HG03060 (cell line): Measurements from ENCODE around the gene TIGIT.
"Not testable (repeated sequence)": the region's sequence is repeated elsewhere in the genome, so short reads cannot be mapped to it uniquely, and the experiment has no call there.

Experiments
- ATAC-seq: cut with Tn5 transposase; IDR thresholded peaks from one replicate; pipeline ENCODE4 v1.9.1; 2021; ENCODE audit warnings: low read depth, moderate number of reproducible peaks; ENCODE audit not compliant: unreplicated experiment

The TIGIT gene

GRCh38 chr3:114293838-114294535 is at the start of gene TIGIT:
TSS of gene TIGIT (plus strand) at chr3:114294028. CDS start at chr3:114294062, 34 bp downstream.
- ATAC-seq, result no peak

GRCh38 chr3:114252954-114253353 is 40.9 kb upstream of the TIGIT start:
- no peak for ATAC-seq

DNA sequence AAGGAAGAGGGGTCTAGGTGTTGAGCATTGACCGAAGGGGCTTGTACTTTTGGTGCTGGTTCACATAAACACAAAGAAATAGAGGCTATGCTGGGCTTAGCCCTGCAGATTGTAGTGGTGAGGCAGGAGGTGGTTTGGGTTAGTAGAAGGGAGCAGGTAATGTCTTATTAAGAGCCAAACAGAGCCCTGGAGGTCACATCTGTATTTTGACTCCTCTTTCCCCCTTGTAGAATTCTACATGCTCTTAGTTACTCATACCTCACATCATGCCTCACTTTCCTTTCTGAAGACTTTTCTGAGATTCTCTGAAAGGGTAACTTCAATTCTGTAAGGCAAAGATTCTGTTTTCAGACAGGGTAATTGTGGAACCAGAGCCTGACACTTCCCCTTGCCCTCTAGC is 40.3 kb upstream of the TIGIT start:
- ATAC-seq, result no peak

- no peak for ATAC-seq
These were observed 34.3 kb upstream of the TIGIT start for GRCh38 chr3:114259566-114259965.

GRCh38 chr3:114260152-114260551 is 33.7 kb upstream of the TIGIT start:
- no peak for ATAC-seq

DNA sequence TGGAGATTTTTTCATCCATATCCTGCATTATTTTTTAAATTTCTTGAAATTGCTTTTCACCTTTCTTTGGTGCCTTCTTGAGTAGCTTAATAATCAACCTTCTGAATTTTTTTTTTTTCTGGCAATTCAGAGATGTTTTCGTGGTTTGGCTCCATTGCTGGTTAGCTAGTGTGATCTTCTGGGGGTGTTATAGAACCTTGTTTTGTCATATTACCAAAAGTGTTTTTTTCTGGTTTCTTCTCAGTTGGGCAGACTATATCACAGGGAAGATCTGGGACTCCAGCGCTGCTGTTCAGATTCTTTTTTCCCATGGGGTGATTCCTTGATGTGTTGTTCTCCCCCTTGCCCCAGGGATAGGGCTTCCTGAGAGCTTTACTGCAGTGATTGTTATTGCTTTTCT is 23.8 kb upstream of the TIGIT start:
- no peak for ATAC-seq

GRCh38 chr3:114272271-114272670 is 21.6 kb upstream of the TIGIT start:
- no peak for ATAC-seq

GRCh38 chr3:114274929-114275328 is 18.9 kb upstream of the TIGIT start:
- no peak for ATAC-seq

DNA sequence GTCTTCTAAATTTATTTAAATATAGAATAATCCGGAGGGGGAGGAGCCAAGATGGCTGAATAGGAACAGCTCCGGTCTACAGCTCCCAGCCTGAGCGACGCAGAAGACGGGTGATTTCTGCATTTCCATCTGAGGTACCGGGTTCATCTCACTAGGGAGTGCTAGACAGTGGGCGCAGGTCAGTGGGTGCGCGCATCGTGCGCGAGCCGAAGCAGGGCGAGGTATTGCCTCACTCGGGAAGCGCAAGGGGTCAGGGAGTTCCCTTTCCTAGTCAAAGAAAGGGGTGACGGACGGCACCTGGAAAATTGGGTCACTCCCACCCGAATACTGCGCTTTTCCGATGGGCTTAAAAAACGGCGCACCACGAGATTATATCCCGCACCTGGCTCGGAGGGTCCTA is 17.0 kb upstream of the TIGIT start:
- ATAC-seq, result not testable (repeated sequence)

- no peak for ATAC-seq
These were observed 9.2 kb upstream of the TIGIT start for GRCh38 chr3:114284644-114285043.

GRCh38 chr3:114285648-114286230 is 8.1 kb upstream of the TIGIT start:
- no peak for ATAC-seq

DNA sequence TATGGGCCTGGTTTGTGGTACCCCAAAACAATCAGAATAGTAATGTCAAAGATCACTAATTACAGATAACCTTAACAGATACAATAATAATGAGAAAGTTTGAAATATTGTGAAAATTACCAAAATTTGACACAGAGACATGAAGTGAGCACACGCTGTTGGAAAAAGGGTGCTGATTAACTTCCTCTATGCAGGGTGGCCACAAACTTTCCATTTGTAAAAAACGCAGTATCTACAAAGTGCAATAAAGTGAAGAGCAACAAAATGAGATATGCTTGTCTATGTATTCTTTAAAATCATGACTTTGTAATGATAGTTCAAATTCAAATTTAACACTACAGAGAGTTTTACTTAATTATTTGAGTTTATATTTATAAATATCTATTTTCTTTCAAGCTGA is 7.6 kb upstream of the TIGIT start:
- ATAC-seq, result no peak

DNA sequence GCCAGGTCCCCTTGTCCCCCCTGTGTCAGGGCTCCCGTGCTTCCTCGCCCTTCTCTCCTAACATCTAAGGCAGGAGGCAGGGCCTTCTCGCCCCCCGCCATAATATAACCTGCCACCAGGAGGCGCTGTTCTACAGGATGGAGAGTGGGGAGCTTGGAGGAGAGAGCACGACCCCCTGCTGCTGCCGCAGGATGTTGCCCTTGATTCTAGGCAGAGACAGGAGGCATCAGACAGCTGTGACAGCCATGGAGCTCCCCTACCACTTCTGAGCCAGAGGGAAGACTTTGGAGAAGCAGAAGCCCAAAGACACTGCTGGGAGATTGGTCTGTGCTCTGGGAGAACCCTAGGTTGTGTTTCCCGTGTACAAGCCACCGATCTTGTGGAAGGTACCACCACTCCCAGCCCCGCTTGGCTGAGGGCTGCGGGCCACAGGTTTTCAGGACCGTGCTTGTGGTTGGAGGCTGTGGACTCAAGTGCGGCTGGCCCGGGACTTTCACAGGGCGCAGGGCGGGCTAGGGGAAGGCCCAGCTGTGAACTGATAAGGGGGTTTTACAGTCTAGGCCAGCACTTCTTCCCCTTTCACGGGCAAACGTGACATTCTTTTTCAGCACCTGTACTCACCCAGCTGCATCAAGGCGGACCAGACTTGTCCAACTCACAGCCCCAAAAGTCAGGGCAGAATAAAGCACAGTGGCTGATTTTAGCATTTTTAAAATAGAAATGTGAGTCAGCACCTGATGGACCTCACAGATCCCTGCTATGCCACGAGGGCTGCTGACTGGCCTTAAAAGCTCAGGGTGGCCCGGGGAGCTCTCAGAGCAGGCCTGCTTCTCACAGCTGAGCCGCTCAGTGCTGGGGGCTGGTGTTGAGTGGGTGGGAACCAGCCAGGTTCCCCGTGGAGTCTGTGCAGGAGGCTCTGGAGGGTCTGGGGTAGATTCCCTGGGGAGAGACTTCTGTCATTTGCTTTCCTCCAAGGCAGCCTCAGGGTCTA is 2.6 kb upstream of the TIGIT start:
- peak; percentile 83 for ATAC-seq

DNA sequence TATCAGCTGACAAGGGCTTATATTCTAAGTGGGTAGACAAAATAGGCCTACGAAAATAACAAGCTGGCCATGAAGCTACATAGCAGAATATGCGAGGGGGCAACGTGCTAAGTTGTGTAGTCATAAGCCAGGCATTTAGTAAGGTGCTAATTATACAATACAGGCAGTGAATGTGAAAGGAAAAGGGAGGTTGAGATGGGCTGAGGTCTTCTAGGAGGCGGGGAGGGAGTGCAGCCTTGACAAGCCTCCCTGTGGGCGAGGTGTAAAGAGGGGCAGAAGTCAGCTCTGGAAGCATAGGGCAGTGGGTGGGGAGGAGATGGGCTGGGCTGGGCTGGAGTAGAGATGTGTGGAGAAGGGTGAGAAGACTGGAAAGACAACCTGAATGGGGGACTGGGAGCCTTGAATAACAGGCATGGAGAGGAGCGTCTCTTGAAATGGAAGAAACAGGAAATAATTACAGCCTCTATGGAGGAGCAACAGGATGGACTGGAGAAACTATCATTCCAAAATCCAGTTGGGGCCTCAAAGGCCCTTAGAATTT is 1.2 kb downstream of the TIGIT start:
- no peak for ATAC-seq

GRCh38 chr3:114295946-114296345 is 2.1 kb downstream of the TIGIT start:
- ATAC-seq, result no peak

GRCh38 chr3:114299421-114299820 is 5.6 kb downstream of the TIGIT start:
- no peak for ATAC-seq

DNA sequence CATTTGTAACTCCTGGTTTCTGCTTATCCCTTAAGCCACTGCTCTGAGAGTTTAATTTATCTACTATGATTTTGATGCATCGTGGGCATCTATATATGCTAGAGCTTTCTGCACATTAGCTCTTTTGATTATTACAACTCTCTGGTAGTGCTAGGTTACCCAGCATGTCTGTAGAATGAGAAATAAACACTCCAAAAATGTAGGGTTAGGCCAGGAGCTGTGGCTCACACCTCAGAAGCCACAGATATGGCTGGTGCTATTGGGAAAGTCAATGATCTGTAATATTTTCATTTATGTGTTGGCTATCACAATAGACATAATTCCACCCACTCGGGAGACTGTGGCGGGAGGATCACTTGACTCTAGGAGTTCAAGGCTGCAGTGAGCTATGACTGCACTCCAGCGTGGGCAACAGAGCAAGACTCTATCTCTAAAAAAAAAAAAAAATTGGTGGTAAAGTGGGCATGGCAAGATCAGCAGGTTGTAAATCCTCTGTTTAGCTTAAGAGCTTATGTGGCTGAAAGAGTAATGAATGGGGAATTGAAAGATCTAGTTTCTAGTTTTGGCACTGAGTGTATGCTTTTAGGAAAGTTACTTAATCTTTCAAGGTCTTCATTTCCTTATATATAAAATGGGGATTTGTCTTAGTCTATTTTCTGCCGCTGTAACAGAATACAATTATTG is 6.3 kb downstream of the TIGIT start:
- no peak for ATAC-seq

DNA sequence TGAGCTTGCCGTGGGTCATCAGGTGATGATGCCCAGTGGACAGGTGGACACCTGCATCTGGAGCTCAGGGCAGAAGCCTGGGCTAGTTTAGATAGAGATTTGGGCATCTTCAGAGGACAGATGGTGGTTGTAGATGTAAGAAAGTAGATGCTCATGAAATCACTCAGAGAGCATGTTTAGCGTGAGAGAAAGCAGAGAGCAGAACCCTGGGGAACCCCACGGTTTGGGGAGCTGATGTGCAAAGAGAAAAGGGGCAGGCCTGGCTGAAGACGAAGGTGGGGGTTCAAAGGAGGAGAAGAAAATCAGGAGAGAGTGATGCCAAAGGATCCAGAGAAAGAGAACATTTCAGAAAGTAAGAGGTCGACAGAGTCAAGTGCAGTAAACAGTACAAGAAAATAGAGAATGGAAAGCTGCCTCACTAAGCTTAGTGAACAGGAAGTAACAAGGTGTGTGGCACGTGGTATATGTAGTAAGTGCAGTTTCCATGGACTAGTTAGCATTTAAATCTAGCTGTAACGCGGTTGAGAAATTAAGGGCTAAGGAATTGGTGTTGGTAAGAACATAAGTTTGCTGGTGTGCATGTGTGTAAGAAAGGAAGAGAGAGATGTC is 13.5 kb downstream of the TIGIT start:
- ATAC-seq, result no peak

GRCh38 chr3:114307832-114308231 is 14.0 kb downstream of the TIGIT start:
- ATAC-seq, result no peak

- ATAC-seq, result no peak
These were observed 14.5 kb downstream of the TIGIT start for GRCh38 chr3:114308377-114308776.
